Neural progenitor cell (in vitro differentiated cells): ENCODE results near the gene GDF7.

Experiments
- EZH2phosphoT487 ChIP-seq: fragments of 200-600 bp; sonication (generic); IDR thresholded peaks from 2 replicates; pipeline ENCODE4 v1.6.1; 2017; ENCODE audit warnings: antibody characterized with exemption
- TF ChIP-seq, protein P1 (sequence below): fragments of 200-600 bp; sonication (generic); IDR thresholded peaks from 2 replicates; pipeline ENCODE4 v1.5.1; 2017; ENCODE audit warnings: antibody characterized with exemption, mild to moderate bottlenecking

DNA sequence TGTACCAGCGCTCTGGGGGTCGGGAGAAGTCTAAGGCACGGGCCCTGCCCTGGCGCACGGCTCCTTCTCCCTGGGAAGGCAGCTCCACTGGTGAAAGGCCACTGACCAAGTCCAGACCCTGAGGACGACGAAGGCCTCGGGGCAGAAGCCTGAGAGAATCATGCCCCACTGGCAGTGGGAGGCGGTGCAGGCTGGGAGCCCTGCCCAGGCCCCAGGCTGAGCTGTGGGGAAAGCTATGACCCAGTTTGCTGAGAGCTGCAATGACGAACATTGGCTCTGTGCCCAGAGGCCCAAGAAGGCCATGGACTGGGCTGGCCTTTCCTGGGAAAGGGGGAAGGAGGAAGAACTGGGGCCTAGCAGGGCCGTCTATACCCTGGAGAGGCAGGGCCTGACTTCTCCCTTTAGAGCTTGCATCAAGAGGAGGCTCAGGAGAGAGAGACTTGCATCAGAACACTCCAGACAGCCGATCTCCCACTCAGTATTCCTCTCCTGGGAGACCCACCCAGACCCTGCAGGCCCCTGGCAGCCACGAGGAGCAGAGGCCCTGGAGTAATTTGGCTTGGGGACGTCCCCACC lies 49.0 kb upstream of the GDF7 start:
- TF ChIP-seq, protein P1, sequence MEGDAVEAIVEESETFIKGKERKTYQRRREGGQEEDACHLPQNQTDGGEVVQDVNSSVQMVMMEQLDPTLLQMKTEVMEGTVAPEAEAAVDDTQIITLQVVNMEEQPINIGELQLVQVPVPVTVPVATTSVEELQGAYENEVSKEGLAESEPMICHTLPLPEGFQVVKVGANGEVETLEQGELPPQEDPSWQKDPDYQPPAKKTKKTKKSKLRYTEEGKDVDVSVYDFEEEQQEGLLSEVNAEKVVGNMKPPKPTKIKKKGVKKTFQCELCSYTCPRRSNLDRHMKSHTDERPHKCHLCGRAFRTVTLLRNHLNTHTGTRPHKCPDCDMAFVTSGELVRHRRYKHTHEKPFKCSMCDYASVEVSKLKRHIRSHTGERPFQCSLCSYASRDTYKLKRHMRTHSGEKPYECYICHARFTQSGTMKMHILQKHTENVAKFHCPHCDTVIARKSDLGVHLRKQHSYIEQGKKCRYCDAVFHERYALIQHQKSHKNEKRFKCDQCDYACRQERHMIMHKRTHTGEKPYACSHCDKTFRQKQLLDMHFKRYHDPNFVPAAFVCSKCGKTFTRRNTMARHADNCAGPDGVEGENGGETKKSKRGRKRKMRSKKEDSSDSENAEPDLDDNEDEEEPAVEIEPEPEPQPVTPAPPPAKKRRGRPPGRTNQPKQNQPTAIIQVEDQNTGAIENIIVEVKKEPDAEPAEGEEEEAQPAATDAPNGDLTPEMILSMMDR, result no peak
- no peak for TF ChIP-seq EZH2phosphoT487
